HG03460 (cell line): ENCODE results near the gene OSBPL10.
"Not testable (repeated sequence)": the region's sequence is repeated elsewhere in the genome, so short reads cannot be mapped to it uniquely, and the experiment has no call there.

Source experiments
- ATAC-seq: cut with Tn5 transposase; IDR thresholded peaks from one replicate; pipeline ENCODE4 v1.9.1; 2021; ENCODE audit not compliant: unreplicated experiment

The OSBPL10 gene

DNA sequence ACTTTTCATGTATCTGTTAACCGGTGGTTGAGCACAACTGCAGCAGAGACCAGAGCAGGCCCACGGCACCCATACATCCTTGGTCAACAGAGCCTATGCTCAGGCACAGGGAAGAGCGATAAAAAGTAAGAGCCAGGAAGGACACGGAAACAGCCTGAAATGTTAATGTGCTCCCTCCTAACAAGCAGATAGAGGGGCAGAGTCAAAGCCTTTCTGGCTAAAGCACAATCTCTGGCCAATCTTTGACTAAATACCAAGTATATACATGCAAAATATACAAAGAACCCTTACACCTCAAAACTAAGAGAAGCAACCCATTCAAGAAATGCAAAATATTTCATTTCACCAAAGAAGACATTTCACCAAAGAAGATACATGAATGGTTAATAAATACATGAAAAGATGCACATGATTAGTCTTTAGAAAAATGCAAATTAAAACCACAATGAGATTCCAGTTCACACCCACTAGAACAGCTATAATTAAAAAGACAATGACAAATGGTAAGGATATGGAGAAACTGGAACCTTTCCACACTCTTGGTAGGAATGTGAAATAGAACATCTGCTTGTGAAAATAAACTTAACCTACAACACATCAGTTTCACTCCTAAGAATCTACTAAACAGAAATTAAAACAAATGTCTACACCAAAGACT is 88.0 kb downstream of the OSBPL10 start:
- ATAC-seq: no peak

DNA sequence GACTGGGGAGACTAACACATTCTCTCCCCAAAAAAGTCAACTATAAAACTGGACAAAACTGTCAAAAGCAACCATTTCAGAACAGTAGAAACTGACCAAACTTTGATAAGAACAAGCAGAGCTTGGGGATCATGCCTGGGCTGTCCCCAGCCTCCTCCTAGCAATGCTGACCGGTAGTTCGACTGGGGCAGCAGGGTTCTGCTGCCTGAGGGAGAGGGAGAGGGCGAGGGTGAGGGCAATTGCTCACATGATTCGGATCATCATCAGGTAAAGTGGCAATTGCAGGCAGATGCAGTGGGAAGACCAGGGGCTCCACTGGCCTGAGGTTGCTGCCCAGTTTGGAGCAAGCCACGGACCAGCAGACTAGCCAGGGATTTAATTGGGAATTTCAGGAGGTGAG is 88.6 kb downstream of the OSBPL10 start:
- ATAC-seq: no peak

DNA sequence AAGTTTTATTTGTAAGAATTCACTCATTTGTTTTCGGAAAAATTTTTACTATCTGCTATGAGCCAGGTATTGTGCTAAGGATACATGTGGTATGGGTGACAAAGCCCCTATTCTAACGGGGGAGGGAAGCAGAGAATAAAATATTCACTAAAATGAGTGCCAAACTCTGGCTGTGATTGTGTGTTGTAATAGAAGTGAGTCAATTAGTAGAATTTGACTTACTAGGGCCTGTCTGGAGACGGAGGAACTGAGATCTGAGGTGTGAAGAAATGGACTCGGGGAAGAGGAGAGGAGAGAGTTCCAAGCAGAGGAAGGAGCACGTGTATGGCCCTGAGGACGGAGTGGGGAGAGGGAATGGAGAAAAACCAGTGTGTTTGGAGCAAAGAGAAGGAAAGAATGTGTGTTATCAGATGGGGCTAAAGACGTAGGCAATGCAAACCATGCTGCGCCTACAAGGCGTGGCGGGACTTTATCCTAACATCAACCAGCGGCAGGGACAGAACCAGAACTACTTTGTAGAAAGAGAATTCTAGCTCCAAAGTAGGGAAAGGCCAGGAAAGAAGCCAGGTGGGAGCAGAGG is 89.1 kb downstream of the OSBPL10 start:
- ATAC-seq: no peak

DNA sequence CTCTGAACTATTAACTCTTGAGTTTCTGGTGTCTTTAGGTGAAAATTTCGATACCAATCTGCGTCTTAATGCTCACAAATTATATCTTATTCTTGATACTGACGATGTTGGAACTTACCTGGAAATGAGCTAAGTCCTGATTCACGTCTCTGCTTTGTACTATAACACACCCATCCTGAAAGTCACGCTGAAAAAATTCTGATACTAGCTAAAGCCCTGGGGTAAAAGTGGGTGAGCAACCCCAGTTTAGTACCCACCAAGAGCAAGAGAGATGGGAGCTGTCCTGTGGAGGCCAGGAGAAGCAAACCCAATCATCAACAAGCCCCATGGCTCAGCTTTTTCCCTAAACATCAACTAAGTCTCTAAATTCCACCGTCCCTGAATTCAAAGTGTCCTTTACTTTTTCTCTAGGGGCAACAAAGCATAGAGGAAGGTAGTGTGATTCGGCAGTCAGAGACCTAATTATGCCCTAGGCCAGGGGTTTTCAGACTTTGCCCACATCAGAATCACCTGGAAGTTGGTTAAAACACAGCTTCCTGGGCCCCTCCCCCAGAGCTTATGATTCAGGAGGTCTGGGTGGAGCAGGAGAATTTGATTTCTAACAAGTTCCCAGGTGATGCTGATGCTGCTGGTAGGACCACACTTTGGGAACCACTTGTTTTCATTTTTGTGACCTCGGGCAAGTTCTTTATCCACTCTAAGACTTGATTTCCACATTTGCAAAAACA is 90.2 kb downstream of the OSBPL10 start:
- ATAC-seq: no peak

DNA sequence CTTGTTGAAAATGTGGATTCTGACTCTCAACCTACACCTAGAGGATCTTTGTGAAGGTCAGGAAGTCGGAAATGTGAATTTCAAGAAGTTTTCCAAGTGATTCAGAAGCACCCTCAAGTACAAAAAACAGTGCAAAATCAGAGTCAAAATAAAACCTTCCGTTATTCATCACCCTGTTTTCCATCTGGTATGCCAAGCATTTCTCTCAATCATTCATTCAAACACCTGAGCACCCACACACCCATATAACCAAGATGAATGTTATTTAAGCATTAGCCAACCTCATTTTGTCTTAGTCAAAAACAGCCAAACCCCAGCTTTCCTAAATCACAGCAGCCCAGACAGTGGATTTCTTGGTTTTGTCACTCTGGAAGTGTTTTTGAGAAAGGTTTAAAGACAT is 91.1 kb downstream of the OSBPL10 start:
- no peak for ATAC-seq

DNA sequence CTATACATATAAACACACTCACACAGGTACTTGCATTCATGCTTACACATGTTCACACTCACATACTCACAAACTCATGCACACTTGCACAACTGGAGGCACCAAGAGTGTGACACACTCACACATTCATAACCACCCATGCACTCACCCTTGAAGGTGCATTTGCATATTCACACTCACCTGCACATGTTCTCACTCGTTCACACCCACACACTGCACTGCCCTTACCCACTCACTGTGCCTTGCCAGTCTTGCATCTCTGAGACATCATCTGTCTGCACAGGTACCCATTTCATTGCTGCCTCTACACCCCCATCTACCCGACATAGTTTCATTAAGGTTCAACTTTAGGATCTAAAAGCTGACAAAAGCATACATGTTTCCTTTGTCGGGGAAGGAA is 95.8 kb downstream of the OSBPL10 start:
- no peak for ATAC-seq

DNA sequence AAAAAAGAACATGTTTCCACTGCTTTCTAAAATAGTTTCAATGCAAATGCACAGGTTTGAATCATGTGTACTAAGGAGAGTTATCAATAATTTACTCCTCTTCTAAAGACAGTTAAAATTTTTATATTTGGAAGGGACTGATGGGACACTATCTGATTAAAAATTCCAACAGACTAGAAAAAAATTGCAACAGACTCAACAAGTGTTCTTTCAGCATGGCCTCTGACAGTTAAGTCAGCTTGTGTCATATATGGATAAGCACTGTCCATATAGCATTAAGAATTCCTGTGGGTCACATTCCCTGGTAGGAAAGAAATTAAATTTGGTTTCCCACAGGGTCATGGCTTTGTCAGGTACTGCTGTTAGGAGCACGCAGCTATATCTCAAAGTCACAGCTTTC is 96.8 kb downstream of the OSBPL10 start:
- ATAC-seq: no peak

DNA sequence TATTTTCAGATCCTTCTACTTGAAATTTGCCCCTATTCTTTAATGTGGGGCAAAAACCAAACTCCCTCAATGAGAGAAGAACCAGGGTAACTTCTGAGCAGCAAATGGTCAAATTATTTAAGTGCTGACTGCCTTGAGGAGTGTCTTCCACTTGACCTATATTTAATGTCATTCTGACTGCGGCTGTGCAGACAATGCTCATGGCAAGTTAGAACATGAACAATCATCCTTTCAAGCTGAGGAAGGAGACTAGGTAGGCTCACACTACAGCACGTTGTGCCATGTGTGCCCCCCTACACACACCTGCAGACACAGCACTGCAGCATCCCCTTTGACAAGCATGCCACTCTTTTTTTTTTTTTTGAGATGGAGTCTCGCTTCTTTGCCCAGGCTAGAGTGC is 98.2 kb downstream of the OSBPL10 start:
- ATAC-seq: no peak

DNA sequence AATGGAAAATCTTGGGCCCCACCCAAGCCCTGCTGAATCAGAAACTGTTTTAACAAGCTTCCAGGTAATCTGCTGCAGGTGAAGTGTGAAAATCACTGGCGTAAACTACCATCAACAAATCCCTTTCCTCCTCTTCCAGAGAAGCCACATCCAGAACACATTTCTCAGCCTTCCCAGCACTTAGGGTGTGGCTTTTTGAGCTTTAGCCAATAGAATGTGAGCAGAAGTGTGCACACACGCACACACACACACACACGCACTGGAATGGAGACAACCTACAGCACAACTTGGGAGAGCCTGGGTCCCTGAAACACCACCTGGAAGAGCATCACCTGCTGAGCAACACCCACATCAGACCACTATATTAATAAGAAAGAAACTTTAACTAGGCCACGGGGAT is 98.6 kb downstream of the OSBPL10 start:
- no peak for ATAC-seq

DNA sequence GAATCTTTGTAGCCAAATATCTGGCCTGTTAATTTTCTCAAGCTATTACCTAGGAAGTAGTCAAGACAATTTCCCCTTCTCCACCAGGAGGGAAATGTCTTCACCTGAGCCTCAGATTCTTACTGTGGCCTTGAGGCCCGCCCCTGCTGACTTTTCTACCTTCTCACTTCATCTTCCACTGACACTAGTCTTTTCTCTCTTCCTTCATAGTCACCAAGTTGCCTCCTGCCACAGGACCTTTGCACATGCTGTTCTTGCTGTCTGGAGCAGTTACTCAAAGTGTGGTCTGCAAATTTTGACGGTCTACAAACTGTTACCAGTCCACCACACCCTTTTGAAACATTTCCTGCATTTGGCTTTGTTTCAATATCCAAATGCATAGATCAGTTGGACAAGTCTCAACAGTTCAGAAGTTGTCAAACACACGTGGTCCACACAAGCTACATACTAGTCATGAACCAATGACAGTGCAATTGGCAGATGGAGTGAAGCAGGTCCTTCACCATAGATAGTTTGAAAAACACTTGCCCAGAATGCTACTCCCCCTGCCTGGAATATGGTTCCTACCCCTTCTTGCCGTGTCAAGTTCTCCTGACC is 100.5 kb downstream of the OSBPL10 start:
- no peak for ATAC-seq

DNA sequence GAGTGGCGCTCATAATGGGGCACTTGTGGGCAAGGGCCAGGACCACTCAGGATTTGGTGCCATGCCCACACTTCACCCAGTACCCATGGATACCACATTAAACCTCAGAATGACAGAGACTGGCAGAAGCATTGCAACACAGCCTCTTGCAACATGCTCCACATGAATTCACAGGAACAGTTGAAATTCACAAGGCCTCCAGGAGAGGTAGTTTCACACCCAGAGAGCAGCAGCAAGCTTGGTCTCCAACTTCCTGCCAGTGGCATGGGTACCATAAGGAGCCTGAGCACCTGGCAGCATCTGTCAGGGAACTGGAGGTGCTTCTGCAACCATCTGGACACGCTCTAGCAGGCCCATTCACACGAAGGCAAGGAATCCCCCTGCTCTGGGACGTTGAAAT is 101.0 kb downstream of the OSBPL10 start:
- ATAC-seq: no peak

DNA sequence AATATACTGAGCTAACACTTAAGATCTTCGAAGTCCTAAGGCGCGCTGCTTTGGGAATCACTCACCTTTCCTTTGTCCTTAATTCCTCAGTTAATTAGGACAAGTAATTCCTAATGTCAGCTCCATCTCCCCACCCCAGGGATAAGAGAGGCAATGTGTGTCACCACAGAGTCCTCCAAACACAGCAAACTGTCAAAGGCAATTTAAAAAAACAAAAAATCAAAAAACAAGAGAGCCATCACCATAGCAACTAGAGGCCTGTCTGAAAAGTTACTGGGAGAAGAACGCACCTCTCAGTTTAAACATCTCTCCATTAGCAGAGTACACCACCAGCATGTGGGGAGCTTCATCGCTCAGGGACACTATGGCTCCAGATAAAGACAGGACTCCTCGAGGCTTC is 101.7 kb downstream of the OSBPL10 start:
- ATAC-seq: no peak

DNA sequence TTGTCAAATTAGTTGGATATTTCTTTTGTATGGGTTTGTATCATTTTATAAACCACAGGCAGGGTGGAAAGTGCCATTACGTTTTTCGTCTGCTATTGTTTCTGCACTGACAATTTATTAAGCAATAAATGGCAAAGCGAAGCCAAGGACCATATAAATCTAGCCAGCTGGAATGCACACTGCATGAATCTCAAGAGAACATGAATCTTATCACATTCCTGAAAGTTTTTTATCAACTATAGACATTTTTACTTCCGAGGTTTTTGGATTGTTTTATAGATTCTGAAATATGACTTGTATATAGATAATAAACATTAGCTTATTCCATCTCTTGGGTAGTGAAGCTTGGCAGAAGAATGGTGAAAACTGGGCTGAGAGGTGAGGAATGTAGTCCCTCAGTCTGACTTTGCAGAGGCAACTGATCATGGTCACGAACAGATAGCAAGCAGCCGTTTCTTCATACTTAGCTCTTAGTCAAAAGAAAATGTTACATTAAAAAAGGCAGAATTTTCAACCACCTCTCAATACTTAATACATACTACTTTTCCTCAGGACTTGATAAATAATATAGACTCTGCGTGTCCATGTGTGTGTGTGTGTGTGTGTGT is 102.7 kb downstream of the OSBPL10 start:
- ATAC-seq: no peak

DNA sequence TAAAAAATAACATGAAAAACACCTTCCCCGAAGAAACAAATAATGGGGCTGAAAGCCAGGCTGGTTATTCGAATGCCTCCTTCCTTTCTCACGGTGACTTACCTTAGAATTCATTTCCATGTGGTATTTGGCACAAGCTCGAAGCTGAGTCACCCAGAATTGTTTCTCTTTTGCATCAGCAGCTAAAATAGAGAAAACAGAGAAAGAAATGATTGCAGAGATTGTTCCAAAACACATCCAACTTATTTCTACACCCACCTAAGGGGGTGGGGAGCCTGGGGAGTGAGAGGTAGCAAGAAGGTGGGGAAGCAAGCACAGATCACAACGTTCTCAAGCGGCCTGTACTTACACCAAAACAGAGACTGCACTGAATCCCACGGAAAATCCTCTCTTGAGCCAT is 104.7 kb downstream of the OSBPL10 start:
- ATAC-seq: no peak

DNA sequence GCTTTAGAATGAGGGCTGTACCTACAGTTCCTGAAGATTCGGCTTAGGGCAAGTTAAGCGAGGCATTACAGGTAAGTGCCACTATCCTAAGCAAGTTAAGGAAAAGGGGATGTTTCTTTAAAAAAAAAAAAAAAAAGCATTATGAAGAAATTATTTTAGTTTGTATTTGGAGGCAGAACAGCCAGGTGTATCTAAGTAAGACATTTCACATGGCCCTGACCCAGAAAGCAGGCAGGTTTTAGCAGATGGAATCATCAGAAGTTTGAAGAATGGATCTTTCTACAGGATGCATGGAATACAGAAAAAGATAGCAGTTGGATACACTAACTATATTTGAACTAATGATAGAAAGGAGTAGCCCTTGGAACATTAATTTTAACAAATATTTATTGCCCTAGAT is 105.6 kb downstream of the OSBPL10 start:
- ATAC-seq: no peak

DNA sequence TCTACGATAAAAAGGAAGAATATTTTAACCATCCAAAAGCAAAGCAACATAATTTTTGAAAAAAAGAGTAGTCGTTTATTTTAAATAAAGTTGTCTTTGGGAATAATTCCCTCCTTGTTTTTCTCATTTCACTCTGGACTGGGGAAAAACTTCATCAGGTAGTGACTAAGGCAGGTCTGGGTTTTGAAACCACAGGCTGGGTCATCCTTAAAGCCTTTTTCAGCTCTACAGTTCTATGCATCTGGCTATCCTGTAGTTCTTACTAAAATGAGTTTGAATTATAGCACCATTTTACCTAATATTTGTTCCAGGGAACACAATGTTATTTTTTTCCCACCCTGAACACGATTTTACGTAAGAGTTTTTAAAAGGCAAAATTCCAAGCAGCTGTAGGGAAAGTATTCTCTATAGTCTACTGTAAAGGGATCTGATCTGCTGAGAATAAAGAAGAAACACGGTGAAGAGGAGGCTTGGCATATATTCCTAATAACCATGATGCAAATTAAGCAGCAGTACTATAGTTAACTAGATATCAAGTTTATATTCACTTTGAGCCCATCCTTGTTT is 107.7 kb downstream of the OSBPL10 start:
- no peak for ATAC-seq

DNA sequence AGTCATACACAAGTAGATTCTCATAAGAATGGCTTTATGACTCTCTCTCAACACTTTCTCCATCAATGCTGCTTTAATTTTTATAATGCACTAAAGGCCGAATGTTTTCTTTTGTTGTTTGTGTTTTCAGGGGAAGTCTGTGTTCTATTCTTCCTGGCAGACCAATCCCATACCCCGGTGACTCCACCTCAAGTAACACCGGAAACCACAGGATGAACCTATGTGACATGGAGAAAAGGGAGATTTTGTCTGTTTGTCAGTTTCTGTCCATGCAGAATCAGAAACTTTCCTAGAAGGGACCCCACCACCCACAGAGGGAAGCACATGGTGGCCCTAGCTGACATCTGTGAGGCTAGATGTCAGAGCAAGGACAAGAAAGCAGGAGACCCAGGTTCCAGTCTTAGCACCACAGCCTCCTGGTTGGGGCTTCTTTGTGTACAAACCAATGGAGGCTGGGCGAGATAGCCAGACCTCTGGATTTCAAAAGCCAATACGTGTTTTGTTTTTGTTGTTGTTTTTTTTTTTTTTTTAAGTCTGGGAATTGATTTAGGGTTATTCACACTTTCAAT is 109.0 kb downstream of the OSBPL10 start:
- ATAC-seq: no peak

DNA sequence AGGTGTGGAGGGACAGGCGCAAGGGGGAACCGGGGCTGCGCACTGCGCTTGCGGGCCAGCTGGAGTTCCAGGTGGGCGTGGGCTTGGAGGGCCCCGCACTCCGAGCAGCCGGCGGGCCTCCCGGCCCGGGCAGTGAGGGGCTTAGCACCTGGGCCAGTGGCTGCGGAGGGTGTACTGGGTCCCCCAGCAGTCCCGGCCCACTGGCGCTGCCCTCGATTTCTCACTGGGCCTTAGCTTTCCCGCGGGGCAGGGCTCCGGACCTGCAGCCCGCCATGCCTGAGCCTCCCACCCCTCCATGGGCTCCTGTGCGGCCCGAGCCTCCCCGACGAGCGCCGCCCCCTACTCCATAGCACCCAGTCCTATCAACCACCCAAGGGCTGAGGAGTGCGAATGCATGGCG is 111.0 kb downstream of the OSBPL10 start:
- not testable (repeated sequence) for ATAC-seq

DNA sequence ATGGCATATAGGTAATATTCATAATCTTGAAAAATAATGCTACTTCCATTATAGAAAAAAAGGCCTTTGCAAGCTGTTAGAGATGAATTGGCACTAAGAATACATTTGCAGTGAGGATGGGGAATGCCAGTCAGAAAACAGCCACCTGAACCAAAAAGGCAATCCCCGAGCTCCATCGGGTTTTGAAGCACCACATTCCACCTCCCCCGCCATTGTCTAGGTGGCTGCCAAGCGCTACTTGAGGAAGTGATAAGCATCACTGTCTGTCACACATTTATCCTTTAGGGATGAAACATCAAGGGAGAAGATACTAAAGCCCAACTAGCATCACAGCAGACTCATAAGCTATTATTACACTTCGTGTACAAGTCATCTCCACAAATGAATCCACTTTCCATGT is 112.8 kb downstream of the OSBPL10 start:
- ATAC-seq: no peak

DNA sequence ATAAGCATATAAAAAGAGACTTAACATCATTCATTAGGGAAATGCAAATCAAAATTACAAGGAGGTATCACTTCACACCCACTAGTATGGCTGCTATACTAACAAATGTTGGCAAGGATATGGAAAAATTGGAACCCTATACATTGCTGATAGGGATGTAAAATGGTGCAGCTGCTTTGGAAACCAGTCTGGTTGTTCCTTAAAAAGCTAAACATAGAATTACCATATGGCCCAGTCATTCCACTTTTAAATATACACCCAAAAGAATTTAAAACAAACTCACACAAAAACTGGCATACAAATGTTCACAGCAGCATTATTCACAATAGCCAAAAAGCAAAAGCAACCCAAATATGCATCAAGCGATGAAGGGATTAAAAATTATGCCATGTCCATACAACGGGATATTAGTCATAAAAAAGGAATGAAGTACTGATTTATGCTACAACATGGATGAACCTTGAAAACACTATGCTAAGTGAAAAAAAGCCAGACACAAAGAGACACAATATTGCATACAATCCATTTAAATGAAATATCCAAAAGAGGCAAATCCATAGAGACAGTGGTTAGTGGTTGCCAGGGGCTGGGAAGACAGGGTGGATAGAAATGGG is 118.3 kb downstream of the OSBPL10 start:
- no peak for ATAC-seq

DNA sequence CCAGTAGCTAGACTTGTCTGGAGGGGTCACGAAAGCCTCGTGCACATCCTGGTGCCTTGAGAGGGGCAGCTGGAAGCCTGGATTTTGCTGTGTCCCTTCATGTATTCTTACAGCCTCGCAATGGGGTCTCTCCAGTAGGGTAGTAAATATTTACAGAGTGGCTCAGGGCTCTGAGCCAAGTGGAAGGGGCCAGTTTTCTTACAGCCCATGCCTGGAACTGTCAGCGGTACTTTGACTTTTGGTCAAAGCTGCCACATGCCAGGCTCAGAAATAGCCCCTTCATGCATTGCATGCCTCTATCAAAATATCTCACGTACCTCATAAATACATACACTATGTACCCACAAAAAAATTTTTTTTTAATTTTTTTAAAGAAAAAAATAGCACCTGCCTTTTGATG is 119.2 kb downstream of the OSBPL10 start:
- no peak for ATAC-seq
